A673 (cell line): Measurements from ENCODE around the gene PEPD. TPM values are rescaled to one million over a fixed set of nuclear protein-coding genes. Genes with fewer than 3 reads are reported as not detected.

Source experiments
- BruUV-seq: library from RNA; stranded (reverse); fragments of 400-500 nt; replicated peaks from 2 replicates; lab custom pipeline; 2021; lab: Mats Ljungman, UMichigan
- CTCF ChIA-PET: fragments of 300-600 bp; sonication (Branson Sonifier 250); formaldehyde crosslinking; loops from one replicate; lab custom pipeline; 2022; ENCODE audit warnings: antibody characterized with exemption; lab: Charles Lee
- POLR2A ChIA-PET: fragments of 300-600 bp; sonication (Branson Sonifier 250); formaldehyde crosslinking; loops from one replicate; lab custom pipeline; 2022; ENCODE audit warnings: antibody characterized with exemption; ENCODE audit not compliant: low non-redundant PET; lab: Charles Lee
- DNase-seq: peaks from one replicate; pipeline ENCODE4 v3.0.0-alpha.2; 2015; ENCODE audit warnings: low spot score
- H3K27ac ChIP-seq: fragments of 200-600 bp; sonication (generic); 2 replicates; pipeline ENCODE4 v1.5.1; 2016; ENCODE audit warnings: mixed run types, low read depth, mild to moderate bottlenecking, mixed read lengths, antibody characterized with exemption, low read length; ENCODE audit not compliant: poor library complexity, severe bottlenecking
- H3K27me3 ChIP-seq: fragments of 200-600 bp; sonication (generic); replicated peaks from 2 replicates; pipeline ENCODE4 v1.6.1; 2017; ENCODE audit warnings: mixed run types, low read depth, mild to moderate bottlenecking, mixed read lengths, antibody characterized with exemption, low read length; ENCODE audit not compliant: insufficient read depth, poor library complexity
- H3K36me3 ChIP-seq: fragments of 200-600 bp; sonication (generic); 2 replicates; pipeline ENCODE4 v1.6.1; 2016; ENCODE audit warnings: mixed run types, mild to moderate bottlenecking, mixed read lengths, antibody characterized with exemption, low read length; ENCODE audit not compliant: insufficient read depth, poor library complexity, severe bottlenecking
- H3K4me1 ChIP-seq: fragments of 200-600 bp; sonication (generic); 2 replicates; pipeline ENCODE4 v1.6.1; 2017; ENCODE audit warnings: mixed run types, mild to moderate bottlenecking, mixed read lengths, antibody characterized with exemption, low read length; ENCODE audit not compliant: insufficient read depth, poor library complexity, severe bottlenecking
- H3K4me3 ChIP-seq: fragments of 200-600 bp; sonication (generic); 2 replicates; pipeline ENCODE4 v1.5.1; 2016; ENCODE audit warnings: low read depth, mixed run types, mild to moderate bottlenecking, mixed read lengths, low read length; ENCODE audit not compliant: poor library complexity, severe bottlenecking
- H3K9me3 ChIP-seq: fragments of 200-600 bp; sonication (generic); 2 replicates; pipeline ENCODE4 v1.6.1; 2016; ENCODE audit warnings: mixed run types, low read depth, mild to moderate bottlenecking, mixed read lengths, antibody characterized with exemption, low read length; ENCODE audit not compliant: poor library complexity, severe bottlenecking
- CTCF ChIP-seq: fragments of 300-800, 200-600 bp; sonication (generic); conservative IDR thresholded peaks from 2 replicates; pipeline ENCODE4 v1.5.1; 2017; ENCODE audit warnings: low read depth, mild to moderate bottlenecking, antibody characterized with exemption, low read length, moderate library complexity, mixed read lengths
- EZH2 ChIP-seq: fragments of 200-600 bp; sonication (generic); IDR thresholded peaks from 2 replicates; pipeline ENCODE4 v1.6.1; 2017; ENCODE audit warnings: borderline replicate concordance, low read depth, mild to moderate bottlenecking, mixed read lengths, antibody characterized with exemption, low read length; ENCODE audit not compliant: poor library complexity, severe bottlenecking
- intact Hi-C: fragments of 100-400 bp; cut with micrococcal nuclease; formaldehyde crosslinking; loops from one replicate; pipeline ENCODE4 v1.10.0; 2022; ENCODE audit not compliant: unreplicated experiment
- total RNA-seq: library from RNA; stranded (reverse); gene quantifications from 2 replicates; pipeline ENCODE4 v1.2.3, GENCODE V29; 2021

Gene PEPD
- total RNA-seq, 1 experiment from 2014 or later, result 82.2 TPM

DNA sequence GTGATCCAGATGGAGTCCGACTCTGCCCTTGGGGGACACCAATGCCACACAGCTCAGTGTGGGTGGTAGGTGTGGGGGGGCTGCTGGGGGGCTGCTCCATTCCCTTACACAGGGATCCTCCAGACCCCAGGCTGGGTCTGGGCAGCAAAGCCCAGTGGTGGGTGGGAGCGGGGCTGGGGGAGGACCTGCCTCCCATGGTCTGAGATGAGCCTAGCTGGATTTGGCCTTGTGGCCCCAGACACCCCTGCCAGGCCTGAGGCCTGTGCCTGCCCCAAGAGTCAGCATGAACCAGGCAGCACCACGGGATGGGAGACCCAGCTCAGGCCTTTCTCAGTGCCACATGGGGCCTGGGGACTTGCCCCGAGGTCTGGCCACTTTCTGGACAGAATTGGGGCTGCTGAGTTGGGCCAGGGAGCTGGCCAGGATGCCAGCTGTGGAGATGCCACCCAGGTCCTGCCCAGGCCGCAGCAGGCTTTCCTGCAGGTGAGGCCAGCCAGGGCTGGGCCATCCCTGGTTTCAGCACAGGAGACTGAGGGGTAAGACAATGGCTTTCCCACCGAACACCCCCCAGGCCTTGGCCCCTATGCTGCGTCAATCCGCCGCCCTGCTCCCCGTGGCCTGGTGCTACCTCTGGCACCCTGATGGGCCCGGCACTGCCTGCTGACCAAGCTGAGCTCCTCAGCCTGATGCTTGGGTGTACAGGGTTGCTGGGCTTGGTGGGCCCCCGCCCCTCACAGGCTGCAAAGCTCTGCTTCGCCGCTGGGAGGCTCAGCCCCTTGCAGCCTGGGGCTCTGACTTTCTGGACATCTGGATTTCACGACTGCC is 123.8 kb downstream of the PEPD start:
- DNase-seq, result no peak
- Histone ChIP-seq H3K9me3 (no peaks in the 10 kb centered on the region), H3K36me3 (no peaks in the 10 kb centered on the region), H3K27me3 (no peaks in the 10 kb centered on the region), H3K4me1 (no peaks in the 10 kb centered on the region), H3K4me3 (no peak overlapping the region), H3K27ac (no peak overlapping the region)
- POLR2A ChIA-PET, result no interaction called here
- TF ChIP-seq CTCF (no peak), EZH2 (no peak)
- BruUV-seq, result no TSS peak
- intact Hi-C loops, result no loop called here
- CTCF ChIA-PET, result interaction anchor here (0.5 to 0.6 kb wide), 3 partner anchors 15 to 154 kb away, joined by 6 to 13 read pairs (median 10); no protein-coding TSS in a partner anchor

DNA sequence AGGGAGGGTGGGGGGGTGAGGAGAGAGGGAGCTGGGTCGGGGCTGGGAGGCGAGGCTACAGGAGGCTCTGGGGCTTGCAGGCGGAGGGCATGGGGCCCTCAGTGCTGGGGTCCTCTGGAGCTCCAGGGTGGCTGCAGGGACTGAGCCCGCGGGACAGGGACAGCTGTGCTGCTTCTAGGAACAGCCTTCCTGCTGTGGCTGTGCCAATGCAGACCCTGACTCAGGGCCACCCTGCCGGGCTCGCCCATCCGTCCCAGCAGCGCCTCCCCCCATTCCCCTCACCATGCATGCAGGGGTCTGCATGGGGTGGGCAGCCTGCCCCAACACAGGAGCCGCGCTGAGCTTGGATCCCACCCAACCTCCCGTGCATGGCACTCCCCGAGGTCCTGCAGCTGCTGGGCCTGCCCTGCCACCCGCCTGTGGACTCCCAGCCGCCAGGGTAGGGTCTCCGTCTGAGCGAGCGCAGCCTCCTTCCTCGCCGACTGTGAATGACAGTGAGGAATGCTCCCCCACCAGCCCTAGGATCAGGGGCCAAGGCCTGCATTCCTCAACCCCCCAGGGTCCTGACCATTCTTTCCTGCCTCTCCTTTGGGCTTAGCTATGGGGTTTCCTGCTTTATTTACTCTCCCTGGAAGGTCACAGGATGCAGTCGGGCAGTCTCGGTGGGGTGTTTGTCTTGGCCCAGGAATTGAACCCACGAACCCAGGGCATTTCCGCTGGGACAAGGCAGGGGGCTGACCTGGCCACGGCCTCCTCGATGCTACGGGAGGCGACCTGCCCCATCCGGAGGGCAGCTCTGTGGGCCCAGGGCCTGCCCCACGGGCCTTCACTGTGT is 124.7 kb downstream of the PEPD start:
- no TSS peak for BruUV-seq
- ChIA-PET POLR2A (no interaction called here), CTCF (interaction anchor here (0.6 to 0.8 kb wide), 3 partner anchors 14 to 34 kb away, joined by 3 to 13 read pairs (median 6); no protein-coding TSS in a partner anchor)
- H3K4me3 ChIP-seq, result no peak overlapping the region
- H3K36me3 ChIP-seq, result no peaks in the 10 kb centered on the region
- TF ChIP-seq EZH2, result no peak
- no peak for TF ChIP-seq CTCF
- H3K27ac ChIP-seq, result no peak overlapping the region
- DNase-seq, result no peak
- H3K27me3 ChIP-seq, result no peaks in the 10 kb centered on the region
- H3K4me1 ChIP-seq, result no peaks in the 10 kb centered on the region
- H3K9me3 ChIP-seq, result no peaks in the 10 kb centered on the region
- intact Hi-C loops, result no loop called here

DNA sequence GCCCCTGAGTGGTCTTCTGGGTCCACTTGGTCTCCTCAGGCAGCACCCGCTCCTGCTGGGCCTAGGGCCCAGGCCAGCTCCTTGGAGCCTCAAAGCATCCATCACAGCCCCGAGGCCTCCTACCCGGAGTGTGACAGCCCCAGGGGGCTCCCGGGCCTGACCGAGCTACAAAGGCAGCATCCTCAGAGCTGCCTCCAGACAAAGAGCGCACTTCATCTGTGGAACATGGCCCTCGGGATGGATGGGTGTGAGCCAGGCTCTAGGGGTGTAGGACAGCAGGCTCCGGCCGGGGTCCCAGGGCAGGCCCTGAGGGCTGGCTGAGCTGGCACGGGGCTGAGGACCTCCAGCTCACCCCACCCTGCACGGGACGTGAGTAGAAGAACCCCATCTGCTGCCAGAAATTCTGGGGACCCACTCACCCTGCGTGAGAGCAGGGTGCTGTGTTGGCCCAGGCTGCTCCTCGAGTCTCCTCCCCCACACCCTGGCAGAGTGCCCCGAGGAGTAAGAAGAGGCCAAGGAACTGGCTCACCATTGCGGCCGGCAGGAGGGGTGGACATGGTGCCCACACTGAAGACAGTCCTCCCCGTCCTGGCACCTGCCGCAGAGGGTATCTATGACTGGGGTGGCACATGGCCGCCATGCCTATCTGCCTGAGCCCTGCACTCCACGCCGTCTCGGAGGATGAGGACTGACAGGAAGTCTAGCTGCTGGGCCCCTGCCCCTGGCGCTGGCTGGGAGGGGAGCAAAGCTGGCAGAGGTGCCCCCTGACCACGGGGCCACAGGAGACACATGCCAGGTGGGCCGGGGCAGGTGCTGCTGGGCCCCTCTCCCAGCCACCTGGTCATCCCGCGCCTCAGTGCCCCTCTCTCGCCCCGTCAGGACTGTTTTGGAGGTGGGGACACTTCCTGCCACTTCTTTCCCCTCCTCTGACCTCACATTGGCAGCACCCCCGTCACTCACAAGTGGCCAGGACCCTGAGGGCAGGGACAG is 125.7 kb downstream of the PEPD start:
- ChIA-PET CTCF (interaction anchor here (0.8 kb wide), 1 partner anchor 20 kb away, joined by 3 read pairs; no protein-coding TSS in a partner anchor), POLR2A (no interaction called here)
- Histone ChIP-seq H3K9me3 (no peaks in the 10 kb centered on the region), H3K4me1 (no peaks in the 10 kb centered on the region), H3K4me3 (no peak overlapping the region), H3K36me3 (no peaks in the 10 kb centered on the region), H3K27ac (no peak overlapping the region), H3K27me3 (no peaks in the 10 kb centered on the region)
- BruUV-seq, result no TSS peak
- no peak for TF ChIP-seq EZH2
- no peak for TF ChIP-seq CTCF
- intact Hi-C loops, result no loop called here
- no peak for DNase-seq
